Mucosa of rectum (tissue), 2 donors: Measurements from ENCODE around the gene GPC4.

Experiments used
- H3K27ac ChIP-seq, 2 donors: one replicate each; pipeline ENCODE4 v1.7.0; 2013; ENCODE audit warnings: inconsistent platforms in 2 of 2, low read depth in 2 of 2, low read length in 2 of 2
- H3K27me3 ChIP-seq, 2 donors: one replicate each; pipeline ENCODE4 v1.7.0; 2013; ENCODE audit warnings: low read length in 2 of 2; ENCODE audit not compliant: control insufficient read depth in 2 of 2, insufficient read depth in 2 of 2
- H3K36me3 ChIP-seq, 2 donors: one replicate each; pipeline ENCODE4 v1.7.0; 2013; ENCODE audit warnings: low read length in 2 of 2; ENCODE audit not compliant: control insufficient read depth in 2 of 2, insufficient read depth in 2 of 2
- H3K4me1 ChIP-seq, 2 donors: one replicate each; pipeline ENCODE4 v1.7.0; 2013; ENCODE audit warnings: low read length in 2 of 2, mild to moderate bottlenecking in 1 of 2; ENCODE audit not compliant: control insufficient read depth in 2 of 2, insufficient read depth in 2 of 2
- H3K4me3 ChIP-seq, 2 donors: one replicate each; pipeline ENCODE4 v1.7.0; 2013; ENCODE audit warnings: low read length in 2 of 2
- H3K9ac ChIP-seq, 2 donors: one replicate each; pipeline ENCODE4 v1.7.0; 2013; ENCODE audit warnings: low read length in 2 of 2, low read depth in 1 of 2, mild to moderate bottlenecking in 1 of 2
- H3K9me3 ChIP-seq, 2 donors: one replicate each; pipeline ENCODE4 v1.7.0; 2013; ENCODE audit warnings: low read length in 2 of 2; ENCODE audit not compliant: control insufficient read depth in 2 of 2
- donor health status: healthy.
- donor health status: Normal muscosa, but diverticular disease.

Gene GPC4

DNA sequence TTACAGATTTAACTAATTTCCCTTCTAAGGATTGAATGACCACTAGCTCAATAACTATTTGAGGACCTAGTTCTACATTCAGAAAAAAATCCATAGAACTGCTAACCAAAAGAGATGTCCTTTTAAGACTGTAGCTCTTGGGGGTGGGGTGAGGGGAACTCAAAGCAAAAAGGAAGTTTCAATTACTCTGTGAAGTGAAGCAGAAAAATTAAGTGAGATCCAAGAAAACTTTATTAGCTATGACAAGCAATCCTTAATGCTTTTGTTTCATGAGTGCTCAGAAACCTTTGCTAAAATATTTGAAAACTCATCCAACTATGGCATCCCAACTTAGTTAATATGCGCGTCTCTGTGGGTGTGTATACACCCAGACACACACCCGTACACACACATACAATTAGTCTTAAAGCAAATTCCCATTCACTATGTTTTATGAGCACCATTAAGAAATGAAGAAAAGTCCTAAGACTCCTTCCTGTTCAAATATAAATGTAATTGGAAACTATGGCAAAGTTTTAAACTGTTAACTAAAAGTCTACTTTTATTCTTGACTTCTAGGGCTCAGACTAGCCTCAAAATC lies 44.5 kb downstream of the GPC4 start:
- H3K36me3 ChIP-seq: no peaks in the 10 kb centered on the region
- H3K9ac ChIP-seq: no peak overlapping the region
- H3K27me3 ChIP-seq: peaks cover 0 to 2% of the 10 kb centered on the region in 2 donors
- no peak overlapping the region for H3K27ac ChIP-seq
- H3K4me1 ChIP-seq: peaks cover 0 to 3% of the 10 kb centered on the region in 2 donors
- no peak overlapping the region for H3K4me3 ChIP-seq
- H3K9me3 ChIP-seq: no peaks in the 10 kb centered on the region

DNA sequence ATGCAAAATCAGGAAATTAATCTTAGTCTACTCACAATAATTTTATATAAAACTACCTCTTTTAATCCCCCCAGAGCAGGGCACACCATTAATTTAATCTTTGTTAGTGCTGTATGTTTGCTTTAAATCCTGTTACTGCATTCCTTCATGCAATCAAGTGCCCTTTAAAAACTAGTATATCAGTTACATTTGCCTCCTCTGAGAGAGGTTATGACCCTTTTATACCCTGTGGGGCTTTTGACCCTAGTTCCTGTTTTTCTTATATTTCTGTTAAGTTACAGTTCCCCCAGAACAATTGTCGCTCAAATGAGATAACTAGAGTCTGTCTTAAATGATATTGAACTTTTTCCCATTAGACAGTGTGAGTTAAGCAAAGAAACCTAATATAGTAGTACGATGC lies 46.2 kb downstream of the GPC4 start:
- H3K4me1 ChIP-seq: no peaks in the 10 kb centered on the region
- H3K36me3 ChIP-seq: no peaks in the 10 kb centered on the region
- no peak overlapping the region for H3K27ac ChIP-seq
- H3K4me3 ChIP-seq: no peak overlapping the region
- peaks cover 0 to 2% of the 10 kb centered on the region in 2 donors for H3K27me3 ChIP-seq
- H3K9me3 ChIP-seq: no peaks in the 10 kb centered on the region
- no peak overlapping the region for H3K9ac ChIP-seq

DNA sequence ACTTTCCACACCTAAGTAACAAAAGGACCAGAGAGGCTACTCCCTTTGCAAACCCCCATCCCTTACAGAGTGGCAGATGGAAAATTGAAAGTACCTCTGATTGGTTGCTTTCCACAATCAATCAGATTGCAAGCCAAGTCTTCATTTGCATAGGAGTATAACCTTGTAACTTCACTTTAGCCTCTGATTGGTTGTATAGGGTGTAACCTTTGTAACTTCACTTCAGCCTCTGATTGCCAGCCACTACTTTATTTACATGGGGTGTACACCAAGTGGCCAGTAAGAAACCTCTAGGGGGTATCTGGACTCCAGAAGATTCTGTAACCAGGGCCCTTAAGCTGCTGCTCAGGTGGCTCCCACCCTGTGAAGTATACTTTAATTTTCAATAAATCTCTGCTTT lies 48.6 kb downstream of the GPC4 start:
- Histone ChIP-seq H3K9me3 (no peaks in the 10 kb centered on the region), H3K27ac (no peak overlapping the region), H3K9ac (no peak overlapping the region), H3K4me1 (no peaks in the 10 kb centered on the region), H3K36me3 (no peaks in the 10 kb centered on the region), H3K27me3 (peaks cover 0 to 2% of the 10 kb centered on the region in 2 donors), H3K4me3 (no peak overlapping the region)

DNA sequence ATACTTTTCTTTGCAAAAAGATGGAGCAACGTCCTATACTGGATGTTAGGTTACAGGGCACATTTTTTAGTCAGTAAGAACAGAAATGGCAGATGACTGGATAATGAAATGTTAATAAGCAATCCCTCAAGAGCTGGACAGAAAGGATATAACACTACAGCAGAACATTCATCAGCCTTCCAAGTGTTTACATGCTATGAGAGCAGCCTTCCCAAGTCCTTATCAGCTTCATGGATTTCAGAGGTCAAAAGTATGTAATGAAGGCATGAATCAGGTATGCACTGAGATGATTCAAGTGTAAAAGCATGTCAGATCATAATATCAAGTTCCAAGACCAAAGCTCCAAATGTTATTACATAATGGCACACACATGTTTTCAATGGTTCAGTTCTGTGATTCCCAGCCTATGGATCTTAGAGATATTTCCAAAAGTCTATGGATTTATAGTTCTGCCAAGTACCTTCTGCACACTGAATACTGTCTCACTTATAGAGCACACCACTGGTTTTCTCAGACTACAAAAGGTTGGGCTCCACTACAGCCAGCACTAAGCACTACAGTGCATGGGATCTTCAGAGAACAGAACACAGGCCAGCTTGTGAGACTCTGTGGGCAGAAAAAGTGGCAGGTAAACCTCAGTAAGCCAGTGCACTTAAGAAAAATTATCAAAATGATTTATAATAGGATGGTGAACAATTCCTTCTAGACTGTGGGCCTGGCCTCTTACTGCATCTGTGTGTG lies 49.2 kb downstream of the GPC4 start:
- H3K4me3 ChIP-seq: no peak overlapping the region
- H3K36me3 ChIP-seq: no peaks in the 10 kb centered on the region
- peaks cover 0 to under 1% of the 10 kb centered on the region in 2 donors for H3K27me3 ChIP-seq
- H3K27ac ChIP-seq: no peak overlapping the region
- H3K4me1 ChIP-seq: no peaks in the 10 kb centered on the region
- no peaks in the 10 kb centered on the region for H3K9me3 ChIP-seq
- no peak overlapping the region for H3K9ac ChIP-seq

DNA sequence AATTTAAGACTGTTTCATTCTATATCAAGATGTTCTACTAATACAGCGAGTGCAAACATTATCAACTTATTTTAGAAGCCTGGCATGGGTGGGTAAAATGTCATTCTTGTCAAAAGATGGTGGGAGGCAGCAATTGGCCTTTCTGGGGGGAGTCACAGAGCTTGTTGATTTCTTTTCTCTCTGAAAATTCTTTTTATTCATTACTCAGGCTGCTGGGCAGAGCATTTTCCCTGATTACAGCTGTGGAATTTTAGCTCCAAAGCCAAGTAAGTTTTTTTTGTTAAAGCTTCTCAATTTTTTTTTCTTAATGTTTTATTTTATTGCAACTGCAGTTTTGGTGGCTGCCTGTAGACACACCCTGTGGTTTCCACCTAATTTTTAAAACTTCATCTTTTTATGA lies 50.4 kb downstream of the GPC4 start:
- Histone ChIP-seq H3K9me3 (no peaks in the 10 kb centered on the region), H3K36me3 (no peaks in the 10 kb centered on the region), H3K27me3 (no peaks in the 10 kb centered on the region), H3K27ac (no peak overlapping the region), H3K4me3 (no peak overlapping the region), H3K9ac (no peak overlapping the region), H3K4me1 (no peaks in the 10 kb centered on the region)

DNA sequence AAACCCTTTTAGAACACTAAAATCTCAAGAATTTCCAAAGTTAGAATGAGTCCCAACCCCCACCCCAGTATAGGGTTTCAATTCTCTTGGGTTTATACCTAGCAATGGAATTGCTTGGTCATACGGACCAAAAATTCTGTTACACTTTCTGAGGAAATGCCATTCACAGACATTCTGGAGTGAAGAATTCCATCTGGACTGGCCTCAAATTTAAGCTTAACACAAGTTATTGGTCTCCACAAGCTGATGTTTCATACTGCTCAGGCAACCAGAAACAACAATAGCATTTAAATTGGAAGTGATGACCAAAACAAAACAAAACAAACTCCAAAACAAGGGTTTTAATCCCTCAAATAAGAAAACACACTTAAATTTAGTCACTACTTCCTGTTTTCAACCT lies 51.1 kb downstream of the GPC4 start:
- peaks cover 2 to 3% of the 10 kb centered on the region in 2 donors for H3K27me3 ChIP-seq
- H3K9me3 ChIP-seq: no peaks in the 10 kb centered on the region
- no peak overlapping the region for H3K4me3 ChIP-seq
- no peak overlapping the region for H3K27ac ChIP-seq
- no peaks in the 10 kb centered on the region for H3K4me1 ChIP-seq
- H3K36me3 ChIP-seq: no peaks in the 10 kb centered on the region
- no peak overlapping the region for H3K9ac ChIP-seq

DNA sequence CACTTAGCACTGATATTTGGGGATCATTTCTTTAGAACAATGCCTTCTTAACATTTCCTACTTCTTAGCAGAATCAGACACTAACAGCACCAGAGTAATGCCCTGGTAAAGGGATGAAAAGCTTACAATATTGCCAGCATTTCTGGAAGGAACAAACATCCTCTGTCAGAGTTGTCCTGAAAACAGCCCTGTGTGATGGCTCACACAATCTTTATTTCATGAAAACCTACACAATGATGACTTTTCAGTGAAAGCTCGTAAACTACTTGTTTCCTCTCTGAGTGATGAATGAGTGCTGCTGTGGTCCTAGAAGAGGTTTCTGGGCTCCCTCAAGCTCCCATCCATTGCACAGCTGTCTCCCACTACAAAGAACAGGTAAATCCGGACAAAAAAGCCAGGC lies 52.8 kb downstream of the GPC4 start:
- Histone ChIP-seq H3K4me1 (no peaks in the 10 kb centered on the region), H3K27ac (no peak overlapping the region), H3K4me3 (no peak overlapping the region), H3K9me3 (no peaks in the 10 kb centered on the region), H3K9ac (no peak overlapping the region), H3K36me3 (no peaks in the 10 kb centered on the region), H3K27me3 (peaks cover 2 to 3% of the 10 kb centered on the region in 2 donors)

DNA sequence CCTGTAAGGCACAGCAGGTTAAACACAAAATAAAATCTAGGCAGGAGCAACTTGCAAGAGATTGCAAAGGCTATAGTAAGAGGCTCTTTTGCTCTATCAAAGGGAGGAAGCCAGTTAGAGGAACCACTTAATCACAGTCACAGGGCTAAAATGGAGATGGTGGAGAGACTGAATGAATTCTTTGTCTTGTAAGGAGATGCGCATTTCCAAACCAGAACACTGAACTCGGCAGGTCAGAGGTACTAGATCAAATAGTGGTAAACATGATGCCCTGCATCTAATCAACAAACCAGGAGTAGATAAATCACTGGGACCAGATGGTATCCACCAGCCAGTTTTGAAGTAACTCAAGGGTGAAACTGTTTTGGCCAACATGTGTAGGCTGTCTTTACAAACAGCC lies 55.8 kb downstream of the GPC4 start:
- no peak overlapping the region for H3K9ac ChIP-seq
- H3K27ac ChIP-seq: no peak overlapping the region
- H3K4me1 ChIP-seq: no peaks in the 10 kb centered on the region
- no peaks in the 10 kb centered on the region for H3K36me3 ChIP-seq
- peaks cover 2 to 3% of the 10 kb centered on the region in 2 donors for H3K27me3 ChIP-seq
- no peaks in the 10 kb centered on the region for H3K9me3 ChIP-seq
- no peak overlapping the region for H3K4me3 ChIP-seq

DNA sequence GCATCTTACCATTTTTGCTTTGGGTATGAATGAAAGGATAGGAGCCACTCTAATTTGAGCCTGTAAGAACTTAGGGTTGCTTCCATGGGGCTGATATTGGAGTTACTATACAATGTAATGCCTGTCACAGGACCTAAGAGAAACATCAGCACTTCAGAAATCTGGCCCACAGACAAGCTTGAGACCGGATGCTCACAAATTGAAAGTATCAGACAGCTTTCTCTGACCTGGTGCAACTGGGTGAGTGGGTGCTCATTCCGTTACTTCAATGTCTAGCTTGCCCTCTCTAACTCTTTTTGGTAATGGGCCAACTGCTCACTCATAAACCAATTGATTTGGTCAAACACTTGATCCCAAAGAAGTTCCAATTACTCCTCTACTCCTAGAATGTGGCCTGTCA lies 62.1 kb downstream of the GPC4 start:
- Histone ChIP-seq H3K4me1 (no peaks in the 10 kb centered on the region), H3K9ac (no peak overlapping the region), H3K36me3 (no peaks in the 10 kb centered on the region), H3K27ac (no peak overlapping the region), H3K4me3 (no peak overlapping the region), H3K9me3 (no peaks in the 10 kb centered on the region), H3K27me3 (peaks cover 3 to 7% of the 10 kb centered on the region in 2 donors)

DNA sequence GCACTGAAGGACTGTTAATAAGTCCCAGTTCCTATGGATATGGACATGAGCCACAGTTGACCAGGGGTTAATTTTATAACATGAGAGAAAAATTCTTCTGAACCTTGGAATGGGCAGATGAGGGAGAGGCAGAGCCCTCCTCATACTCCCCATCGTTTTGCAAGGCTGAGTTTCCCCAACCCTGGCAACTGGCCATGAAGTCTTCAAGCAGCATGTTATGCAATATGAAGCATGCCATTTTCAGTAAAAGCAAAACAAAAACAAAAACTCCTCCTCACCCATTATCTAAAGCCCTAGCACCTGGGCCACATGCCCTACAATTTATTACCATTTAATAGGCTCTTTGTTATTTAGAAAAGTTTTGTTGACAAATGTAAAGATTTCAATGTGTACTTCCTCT lies 64.5 kb downstream of the GPC4 start:
- Histone ChIP-seq H3K9me3 (no peaks in the 10 kb centered on the region), H3K9ac (no peak overlapping the region), H3K4me1 (no peaks in the 10 kb centered on the region), H3K27me3 (peaks cover 3 to 7% of the 10 kb centered on the region in 2 donors), H3K4me3 (no peak overlapping the region), H3K27ac (no peak overlapping the region), H3K36me3 (no peaks in the 10 kb centered on the region)
